MM.1S (cell line): Measurements from ENCODE around the gene XPO5.

Experiments
- DNase-seq: peaks from one replicate; pipeline ENCODE4 v3.0.0-alpha.2; 2015
- H2AFZ ChIP-seq: fragments of 300-600 bp; sonication (generic); 2 replicates; pipeline ENCODE4 v1.6.0; 2016; ENCODE audit warnings: antibody characterized with exemption, low read length
- H3F3A ChIP-seq: fragments of 300-600 bp; sonication (generic); 2 replicates; pipeline ENCODE4 v1.6.1; 2016; ENCODE audit warnings: mild to moderate bottlenecking, antibody characterized with exemption, low read length, moderate library complexity, mixed read lengths; ENCODE audit not compliant: insufficient read depth
- H3K27ac ChIP-seq: fragments of 300-600 bp; sonication (generic); 2 replicates; pipeline ENCODE4 v1.5.1; 2016; ENCODE audit warnings: mild to moderate bottlenecking, low read length
- H3K27me3 ChIP-seq: fragments of 300-600 bp; sonication (generic); replicated peaks from 2 replicates; pipeline ENCODE4 v1.6.0; 2016; ENCODE audit warnings: low read length; ENCODE audit not compliant: insufficient read depth
- H3K36me3 ChIP-seq: fragments of 300-600 bp; sonication (generic); replicated peaks from 2 replicates; pipeline ENCODE4 v1.6.1; 2016; ENCODE audit warnings: mild to moderate bottlenecking, low read length, mixed read lengths; ENCODE audit not compliant: insufficient read depth
- H3K4me1 ChIP-seq: fragments of 300-600 bp; sonication (generic); 2 replicates; pipeline ENCODE4 v1.6.1; 2016; ENCODE audit warnings: low read length, mixed read lengths
- H3K4me2 ChIP-seq: fragments of 300-600 bp; sonication (generic); 2 replicates; pipeline ENCODE4 v1.6.0; 2016; ENCODE audit warnings: low read depth, low read length
- H3K4me3 ChIP-seq: fragments of 300-600 bp; sonication (generic); 2 replicates; pipeline ENCODE4 v1.5.1; 2016; ENCODE audit warnings: low read length, mixed read lengths
- H3K79me2 ChIP-seq: fragments of 300-600 bp; sonication (generic); 2 replicates; pipeline ENCODE4 v1.6.1; 2016; ENCODE audit warnings: mixed run types, low read length, mixed read lengths
- H3K9ac ChIP-seq: fragments of 300-600 bp; sonication (generic); 2 replicates; pipeline ENCODE4 v1.6.1; 2016; ENCODE audit warnings: low read length, mixed read lengths
- H3K9me2 ChIP-seq: fragments of 300-600 bp; sonication (generic); replicated peaks from 2 replicates; pipeline ENCODE4 v1.6.1; 2016; ENCODE audit warnings: mild to moderate bottlenecking, low read length, mixed read lengths; ENCODE audit not compliant: insufficient read depth
- H3K9me3 ChIP-seq: fragments of 300-600 bp; sonication (generic); replicated peaks from 2 replicates; pipeline ENCODE4 v1.6.1; 2016; ENCODE audit warnings: mild to moderate bottlenecking, low read length, mixed read lengths; ENCODE audit not compliant: insufficient read depth
- H4K20me1 ChIP-seq: fragments of 300-600 bp; sonication (generic); 2 replicates; pipeline ENCODE4 v1.6.1; 2016; ENCODE audit warnings: mild to moderate bottlenecking, low read length, moderate library complexity, mixed read lengths; ENCODE audit not compliant: insufficient read depth
- CTCF ChIP-seq: fragments of 300-600 bp; sonication (generic); IDR thresholded peaks from 2 replicates; pipeline ENCODE4 v1.5.1; 2016; ENCODE audit warnings: antibody characterized with exemption, low read length, mixed read lengths
- EZH2 ChIP-seq: fragments of 300-600 bp; sonication (generic); optimal IDR thresholded peaks from 2 replicates; pipeline ENCODE3; 2017; ENCODE audit warnings: low read depth, mild to moderate bottlenecking, antibody characterized with exemption, low read length, mixed read lengths
- EZH2phosphoT487 ChIP-seq: fragments of 300-600 bp; sonication (generic); IDR thresholded peaks from 2 replicates; pipeline ENCODE4 v1.6.1; 2018; ENCODE audit warnings: antibody characterized with exemption, low read length

XPO5 gene

GRCh38 chr6:43621078-43621835, 45.4 kb upstream of the XPO5 start:
- no peak for DNase-seq
- no peaks in the 10 kb centered on the region for H3K9me2 ChIP-seq
- no peak for TF ChIP-seq EZH2phosphoT487
- TF ChIP-seq EZH2: no peak
- TF ChIP-seq CTCF: no peak
- H3F3A ChIP-seq: 0 out of 2 replicates have a peak, but pooled peaks cover 8% of the 10 kb centered on the region
- no peaks in the 10 kb centered on the region for H3K36me3 ChIP-seq
- no peak overlapping the region for H3K27ac ChIP-seq
- H4K20me1 ChIP-seq: no peaks in the 10 kb centered on the region
- no peak overlapping the region for H2AFZ ChIP-seq
- no peak overlapping the region for H3K9ac ChIP-seq
- H3K27me3 ChIP-seq: no peaks in the 10 kb centered on the region
- H3K4me2 ChIP-seq: no peak overlapping the region
- H3K4me3 ChIP-seq: no peak overlapping the region
- peaks cover 5% of the 10 kb centered on the region; the same call in 1 of the 2 replicates for H3K79me2 ChIP-seq
- no peaks in the 10 kb centered on the region for H3K4me1 ChIP-seq
- H3K9me3 ChIP-seq: no peaks in the 10 kb centered on the region

DNA sequence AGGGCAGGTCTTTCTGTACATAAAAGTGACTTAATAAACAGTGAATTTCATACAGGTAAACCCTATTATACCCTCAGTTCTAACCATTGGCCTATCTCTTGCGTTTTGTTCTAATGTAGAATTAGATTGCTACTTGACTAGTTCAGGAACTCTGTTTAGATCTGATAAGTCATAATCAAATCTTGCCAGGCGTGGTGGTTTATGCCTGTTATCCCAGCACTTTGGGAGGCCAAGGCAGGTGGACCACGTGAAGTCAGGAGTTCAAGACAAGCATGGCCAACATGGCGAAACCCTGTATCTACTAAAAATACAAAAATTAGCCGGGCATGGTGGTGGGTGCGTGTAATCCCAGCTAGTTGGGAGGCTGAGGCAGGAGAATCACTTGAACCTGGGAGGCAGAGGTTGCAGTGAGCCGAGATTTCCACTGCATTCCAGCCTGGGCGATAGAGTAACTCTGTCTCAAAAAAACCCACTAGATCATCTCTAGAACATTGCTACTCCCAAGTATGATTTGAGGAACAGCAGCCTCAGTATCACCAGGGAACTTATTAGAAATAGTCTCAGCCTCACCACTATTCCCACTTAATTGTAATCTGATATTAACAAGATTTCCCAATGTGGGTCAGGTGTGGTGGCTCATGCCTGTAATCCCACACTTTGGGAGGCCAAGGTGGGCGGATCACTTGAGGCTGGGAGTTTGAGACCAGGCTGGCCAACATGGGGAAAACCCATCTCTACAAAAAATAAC, 41.1 kb upstream of the XPO5 start:
- Histone ChIP-seq H3K79me2 (no peaks in the 10 kb centered on the region), H3K4me3 (no peak overlapping the region), H2AFZ (no peak overlapping the region), H3K4me2 (no peak overlapping the region), H3K36me3 (peaks cover 4% of the 10 kb centered on the region; the same call in 1 of the 2 replicates), H4K20me1 (no peaks in the 10 kb centered on the region), H3K4me1 (no peaks in the 10 kb centered on the region), H3K9me3 (no peaks in the 10 kb centered on the region), H3F3A (0 out of 2 replicates have a peak, but pooled peaks cover 8% of the 10 kb centered on the region), H3K9ac (no peak overlapping the region), H3K9me2 (no peaks in the 10 kb centered on the region), H3K27me3 (no peaks in the 10 kb centered on the region), H3K27ac (no peak overlapping the region)
- no peak for DNase-seq
- TF ChIP-seq EZH2phosphoT487: no peak
- TF ChIP-seq CTCF: no peak
- TF ChIP-seq EZH2: no peak

- DNase-seq: no peak
- Histone ChIP-seq H3K79me2 (no peaks in the 10 kb centered on the region; the same call in 1 of the 2 replicates), H3K4me3 (no peak overlapping the region), H3K27me3 (no peaks in the 10 kb centered on the region), H3K9ac (no peak overlapping the region), H3K36me3 (peaks cover 9% of the 10 kb centered on the region), H3F3A (0 out of 2 replicates have a peak, but pooled peaks cover 3% of the 10 kb centered on the region), H2AFZ (no peak overlapping the region), H4K20me1 (no peaks in the 10 kb centered on the region), H3K9me3 (no peaks in the 10 kb centered on the region), H3K4me1 (no peaks in the 10 kb centered on the region), H3K27ac (no peak overlapping the region), H3K4me2 (no peak overlapping the region), H3K9me2 (no peaks in the 10 kb centered on the region)
- TF ChIP-seq CTCF (no peak), EZH2phosphoT487 (no peak), EZH2 (no peak)
Observed at GRCh38 chr6:43614396-43614730, 38.5 kb upstream of the XPO5 start.
